Activated CD8-positive, alpha-beta memory T cell treated with anti-CD3 and anti-CD28 coated beads for 4 hours (primary cell): ENCODE measurements around the gene PHGDH.
A peak's percentile ranks its signal among the peaks of the same experiment; 100 is the strongest.

ENCODE experiments used
- DNase-seq, 2 donors: peaks; one replicate each; pipeline ENCODE4 v3.0.0-alpha.2; 2020; ENCODE audit warnings: low read depth in 2 of 2

Gene PHGDH

GRCh38 chr1:119732465-119733168, 20.9 kb downstream of the PHGDH start:
- DNase-seq = no peak

- no peak for DNase-seq
These were observed 22.0 kb downstream of the PHGDH start for GRCh38 chr1:119733754-119734153.

DNA sequence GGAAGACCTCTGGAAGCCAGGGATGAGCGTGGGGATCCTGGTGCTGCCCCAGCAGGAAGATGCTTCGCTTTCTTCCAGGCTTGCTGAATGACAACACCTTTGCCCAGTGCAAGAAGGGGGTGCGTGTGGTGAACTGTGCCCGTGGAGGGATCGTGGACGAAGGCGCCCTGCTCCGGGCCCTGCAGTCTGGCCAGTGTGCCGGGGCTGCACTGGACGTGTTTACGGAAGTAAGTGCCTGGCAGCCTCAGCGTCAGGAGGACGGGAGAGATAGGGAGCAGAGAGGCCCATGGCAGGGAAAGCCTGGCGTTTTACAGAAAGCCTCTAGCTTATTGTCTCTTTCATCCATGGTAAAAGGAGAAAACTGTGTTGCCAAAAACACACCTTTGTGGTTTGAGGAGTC, 23.5 kb downstream of the PHGDH start:
- no peak for DNase-seq

DNA sequence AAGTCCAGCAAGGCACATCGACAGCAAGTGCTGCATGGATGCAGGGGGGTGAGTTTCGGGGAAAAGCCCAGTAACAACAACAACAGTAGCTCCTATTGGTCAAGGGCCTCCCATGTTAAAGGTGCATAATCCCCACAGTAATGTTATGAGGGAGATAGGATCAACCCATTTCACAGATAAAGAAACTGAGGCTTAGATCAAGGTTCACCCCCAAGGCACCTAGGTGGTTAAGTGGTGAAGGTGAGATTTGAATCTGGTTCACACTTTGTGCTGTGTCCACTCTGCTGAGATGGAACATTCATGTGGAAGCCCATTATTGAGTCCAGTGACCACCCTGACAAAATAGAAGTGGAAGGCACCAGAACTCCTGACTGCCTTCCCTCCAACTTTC, 24.9 kb downstream of the PHGDH start:
- DNase-seq = no peak

GRCh38 chr1:119737040-119737682, 25.4 kb downstream of the PHGDH start:
- DNase-seq = no peak

DNA sequence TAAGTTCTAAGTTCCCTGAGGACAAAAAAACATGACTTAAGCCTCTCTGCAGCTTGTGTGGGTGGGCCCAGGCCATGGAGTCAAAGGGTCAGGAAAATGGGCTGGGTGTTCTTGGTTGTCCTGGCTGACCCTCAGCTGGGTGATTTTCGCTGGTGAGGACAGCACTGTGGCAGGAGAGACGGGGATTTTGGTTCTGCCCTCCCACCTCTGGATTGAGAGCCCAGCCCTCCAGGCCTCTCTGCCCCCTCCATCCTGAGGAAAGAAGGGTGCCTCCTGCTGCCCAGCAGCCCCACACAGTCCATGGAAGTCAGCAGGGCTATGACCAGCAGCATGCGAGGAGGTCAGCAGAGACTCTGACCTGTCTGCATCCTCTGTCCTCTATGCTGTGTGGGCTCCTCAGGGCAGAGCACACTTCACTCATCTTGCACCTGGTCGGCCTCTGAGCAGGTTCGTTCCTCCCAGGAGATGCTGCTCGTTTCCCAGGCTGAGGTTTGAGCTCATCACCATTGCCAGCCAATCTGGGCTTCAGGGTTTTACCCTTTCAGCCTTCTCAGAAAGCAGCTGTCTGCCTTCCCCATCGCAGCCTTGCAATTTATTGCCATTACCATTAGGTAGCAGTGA, 26.5 kb downstream of the PHGDH start:
- DNase-seq = no peak

DNA sequence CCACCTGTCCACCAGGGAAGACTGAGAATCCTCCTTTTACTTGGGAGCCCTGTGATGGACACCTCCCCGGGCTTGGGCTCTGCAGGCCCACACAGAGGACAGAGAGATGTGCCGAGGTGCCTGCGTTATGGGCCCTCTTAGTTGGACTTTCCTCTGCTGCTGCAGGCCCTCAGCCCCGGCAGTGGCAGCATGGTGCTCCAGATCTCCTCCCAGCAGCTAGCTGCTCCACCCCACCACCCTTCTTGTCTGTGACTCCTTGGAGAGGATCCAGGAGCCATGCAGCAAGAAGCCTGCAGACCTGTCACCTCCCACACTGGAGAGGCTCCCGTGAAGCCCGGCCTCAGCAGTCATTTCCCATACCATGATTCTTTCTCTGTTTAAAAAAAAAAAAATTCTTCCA, 27.4 kb downstream of the PHGDH start:
- DNase-seq = no peak

GRCh38 chr1:119740261-119740660, 28.5 kb downstream of the PHGDH start:
- no peak for DNase-seq

DNA sequence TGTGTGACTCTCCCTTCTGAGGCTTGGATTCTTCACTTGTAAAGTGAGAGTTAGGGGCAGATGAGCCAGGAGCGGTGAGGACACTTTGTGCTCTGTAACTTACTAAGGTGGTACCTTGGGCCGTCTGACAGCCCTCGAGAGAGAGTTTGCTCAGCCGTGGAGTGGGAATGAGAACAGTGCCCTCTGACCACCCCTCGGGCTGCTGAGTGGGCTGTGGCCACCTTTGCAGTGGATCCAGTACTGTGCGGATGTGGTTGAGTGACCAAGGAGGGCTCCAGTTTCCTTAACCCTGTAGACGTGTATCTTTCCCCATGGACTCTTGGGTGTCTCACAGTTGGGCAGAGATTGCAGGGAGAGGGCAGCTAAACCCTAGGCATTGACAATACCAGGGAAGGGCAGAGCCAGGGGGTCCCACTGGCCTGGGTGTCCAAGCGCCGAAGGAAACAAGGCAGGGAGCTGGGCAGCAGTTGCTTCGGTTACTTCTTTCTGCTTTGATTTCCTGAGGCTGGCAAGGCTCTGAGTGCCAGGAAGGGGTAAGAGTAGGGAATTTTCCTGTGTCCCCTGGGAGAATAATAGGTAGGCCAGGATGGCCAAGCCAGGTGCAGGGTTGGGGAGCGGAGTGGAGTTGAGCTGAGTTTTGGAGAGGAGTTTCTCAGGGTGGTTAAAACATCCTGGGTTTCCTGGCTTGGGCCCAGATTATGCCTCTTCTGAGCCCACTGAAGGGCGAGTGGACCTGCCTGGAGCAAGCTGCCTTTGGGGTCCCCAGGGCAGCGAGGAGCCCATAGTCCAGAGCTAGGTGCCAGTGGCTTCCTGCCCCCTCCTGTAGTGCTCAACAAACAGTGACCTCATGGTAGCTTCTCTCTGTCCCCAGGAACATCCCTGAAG, 29.4 kb downstream of the PHGDH start:
- DNase-seq = no peak

GRCh38 chr1:119742202-119742601, 30.5 kb downstream of the PHGDH start:
- DNase-seq = no peak

- DNase-seq = no peak
These were observed 30.9 kb downstream of the PHGDH start for GRCh38 chr1:119742677-119743076.

DNA sequence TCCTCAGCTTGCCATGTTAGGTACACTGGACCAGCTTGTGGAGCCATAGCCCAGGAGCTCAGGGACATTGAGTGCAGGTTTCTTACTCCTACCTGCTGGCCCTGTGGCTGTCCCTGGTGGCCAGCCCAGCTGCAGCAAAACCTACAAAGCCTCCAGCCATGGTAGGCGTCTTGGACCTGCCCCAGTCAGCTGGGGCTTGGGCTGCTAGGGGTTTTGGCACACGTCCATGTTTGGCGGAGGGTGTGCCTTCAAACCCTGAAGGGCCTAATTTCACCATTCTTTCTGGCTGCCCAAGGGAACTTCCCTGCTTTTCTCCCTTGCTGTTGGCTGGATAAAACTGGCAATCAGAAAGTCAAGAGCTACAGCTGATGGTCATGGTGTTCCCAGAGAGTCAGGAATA, 31.6 kb downstream of the PHGDH start:
- no peak for DNase-seq

- DNase-seq = peak; percentile 7 to 20
These were observed 32.3 kb downstream of the PHGDH start for GRCh38 chr1:119743776-119744597.

DNA sequence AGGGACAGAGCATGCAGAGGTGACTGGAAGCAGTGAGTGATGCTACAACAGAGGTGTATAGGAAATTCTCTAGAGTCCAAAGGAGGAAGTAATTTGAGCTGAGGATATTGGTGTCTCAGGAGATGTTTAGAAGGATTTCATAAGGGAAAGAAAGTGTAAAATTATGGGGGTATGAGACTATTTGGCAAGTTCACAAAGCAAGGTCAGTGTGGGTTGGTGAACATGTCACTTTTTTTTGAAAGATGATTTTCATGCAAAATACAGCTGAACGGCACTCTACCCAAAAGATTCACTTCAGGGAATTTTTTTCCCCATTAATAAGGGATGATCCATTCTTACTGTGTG, 32.8 kb downstream of the PHGDH start:
- no peak for DNase-seq

- DNase-seq = no peak
These were observed 33.3 kb downstream of the PHGDH start for GRCh38 chr1:119745034-119745433.

GRCh38 chr1:119747451-119747850, 35.7 kb downstream of the PHGDH start:
- DNase-seq = no peak

DNA sequence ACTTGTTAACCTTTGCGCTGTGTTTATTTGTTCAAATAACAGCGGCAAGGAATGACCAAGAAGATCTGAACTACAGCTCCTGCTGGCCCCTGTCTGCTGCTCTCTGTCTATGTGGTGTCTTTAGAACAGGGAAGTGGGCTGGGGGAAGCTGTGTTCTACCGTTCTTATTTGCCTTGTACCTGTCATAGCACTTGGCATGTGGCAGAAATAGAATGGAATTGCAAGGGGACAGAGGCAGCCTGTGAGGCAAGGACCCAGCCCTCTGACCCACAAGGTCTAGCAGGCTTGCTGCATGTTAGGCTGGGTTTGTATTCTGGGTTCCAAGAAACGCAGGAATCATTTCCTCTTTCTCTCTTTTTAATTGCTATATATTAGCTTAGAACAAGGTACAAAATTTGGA, 36.3 kb downstream of the PHGDH start:
- DNase-seq = no peak

GRCh38 chr1:119752592-119752991, 40.9 kb downstream of the PHGDH start:
- no peak for DNase-seq

- DNase-seq = no peak
These were observed 46.9 kb downstream of the PHGDH start for GRCh38 chr1:119758584-119758983.

DNA sequence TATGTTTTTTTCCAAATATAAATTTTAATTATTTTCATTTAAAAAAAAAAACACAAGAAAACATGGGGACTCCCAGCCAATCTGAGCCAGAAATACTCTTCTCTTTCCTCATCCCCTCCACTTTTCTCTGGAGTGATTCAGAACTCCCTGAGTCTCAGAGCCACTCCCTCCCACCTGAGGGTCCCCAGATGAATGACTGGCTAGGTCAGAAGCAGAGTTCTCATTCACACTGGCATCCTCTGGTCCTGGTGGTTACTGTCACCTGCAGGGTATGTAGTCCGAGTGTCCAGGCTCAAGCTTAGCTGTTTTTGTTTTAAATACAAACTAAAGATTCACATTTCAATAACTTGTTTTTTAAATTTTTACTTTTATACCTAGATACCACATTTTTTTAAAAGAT, 50.7 kb downstream of the PHGDH start:
- no peak for DNase-seq

- no peak for DNase-seq
These were observed 51.2 kb downstream of the PHGDH start for GRCh38 chr1:119762953-119763352.

- DNase-seq = no peak
These were observed 52.5 kb downstream of the PHGDH start for GRCh38 chr1:119764220-119764619.
